HG02798 (cell line): ENCODE results near the gene GABRR2.
A peak's percentile ranks its signal among the peaks of the same experiment; 100 is the strongest.
"Not testable (repeated sequence)": the region's sequence is repeated elsewhere in the genome, so short reads cannot be mapped to it uniquely, and the experiment has no call there.

ENCODE experiments used
- ATAC-seq: cut with Tn5 transposase; IDR thresholded peaks from one replicate; pipeline ENCODE4 v1.9.1; 2021; ENCODE audit warnings: mild to moderate bottlenecking; ENCODE audit not compliant: unreplicated experiment, poor library complexity

Gene GABRR2

DNA sequence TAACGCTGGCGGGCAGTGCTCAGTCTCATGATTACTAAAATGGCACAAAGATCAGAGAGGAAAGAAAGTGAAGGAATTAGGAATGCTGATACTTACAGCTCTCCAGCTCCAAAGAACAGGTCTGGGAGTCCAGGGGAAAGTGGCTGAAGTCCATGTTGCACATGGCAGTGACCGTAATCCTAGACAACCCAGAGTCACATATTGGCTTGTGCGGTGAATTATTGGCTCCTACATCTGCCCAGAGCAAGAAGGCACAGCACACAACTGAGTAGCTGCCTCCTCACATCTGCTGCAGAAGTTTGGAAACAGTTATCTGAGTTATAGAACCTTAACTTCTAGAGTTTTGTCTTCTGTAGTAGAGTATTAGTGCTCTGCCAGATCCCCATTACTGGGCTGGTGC lies 47.2 kb downstream of the GABRR2 start:
- no peak for ATAC-seq

DNA sequence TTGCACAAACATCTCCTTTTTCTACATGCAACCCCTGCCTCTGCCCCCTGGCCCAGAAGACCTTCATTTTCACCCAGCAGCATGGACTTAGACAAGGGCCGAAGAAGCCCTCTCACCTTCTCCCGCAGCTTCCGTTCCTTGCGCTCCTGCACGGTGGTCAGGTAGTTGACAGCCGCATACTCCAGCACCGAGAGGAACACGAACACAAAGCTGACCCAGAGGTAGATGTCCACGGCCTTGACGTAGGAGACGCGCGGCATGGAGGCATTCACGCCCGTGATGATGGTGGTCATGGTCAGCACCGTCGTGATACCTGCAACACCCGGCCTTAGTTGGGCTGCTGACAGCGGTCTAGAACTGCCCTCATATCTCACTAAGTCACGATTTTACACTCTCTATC lies 50.8 kb downstream of the GABRR2 start:
- ATAC-seq, result no peak

DNA sequence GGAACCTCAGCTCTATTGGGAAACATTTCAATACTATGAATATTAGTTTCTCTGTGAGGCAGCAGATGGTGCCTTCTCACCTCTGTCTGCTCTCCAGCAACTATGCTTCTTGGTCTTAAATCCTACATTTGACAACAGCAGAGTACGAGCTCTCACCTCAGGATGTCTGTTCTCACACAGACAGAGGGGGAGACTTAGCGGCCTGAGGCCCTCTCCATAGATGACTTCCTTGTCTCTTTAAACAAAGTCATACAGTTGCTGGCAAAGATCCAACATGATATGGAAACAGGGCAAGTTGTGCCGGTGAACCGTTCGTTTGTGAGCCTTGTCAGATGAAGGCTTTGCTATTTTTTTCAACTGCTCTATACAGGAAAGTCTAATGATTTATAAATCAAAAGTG lies 54.3 kb downstream of the GABRR2 start:
- ATAC-seq, result no peak

DNA sequence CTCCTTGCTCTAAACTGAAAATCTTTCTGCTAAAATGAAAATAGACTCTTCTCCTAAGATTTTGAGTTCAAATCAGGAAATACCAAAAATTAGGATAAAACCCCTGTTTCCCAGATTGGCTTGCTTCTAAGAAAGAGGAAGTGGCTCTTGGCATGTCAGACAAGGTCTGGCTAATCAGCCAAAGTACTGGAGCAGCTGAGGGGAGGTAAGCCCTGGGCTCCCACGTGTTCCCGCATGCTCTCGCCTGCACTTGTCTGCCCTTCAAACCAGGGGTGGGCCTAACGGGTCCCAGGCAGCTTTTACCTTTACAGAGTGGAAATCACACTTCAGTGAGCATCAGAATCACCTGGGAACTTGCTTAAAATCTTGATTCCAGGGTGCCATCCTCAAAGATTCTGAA lies 54.8 kb downstream of the GABRR2 start:
- ATAC-seq, result no peak

DNA sequence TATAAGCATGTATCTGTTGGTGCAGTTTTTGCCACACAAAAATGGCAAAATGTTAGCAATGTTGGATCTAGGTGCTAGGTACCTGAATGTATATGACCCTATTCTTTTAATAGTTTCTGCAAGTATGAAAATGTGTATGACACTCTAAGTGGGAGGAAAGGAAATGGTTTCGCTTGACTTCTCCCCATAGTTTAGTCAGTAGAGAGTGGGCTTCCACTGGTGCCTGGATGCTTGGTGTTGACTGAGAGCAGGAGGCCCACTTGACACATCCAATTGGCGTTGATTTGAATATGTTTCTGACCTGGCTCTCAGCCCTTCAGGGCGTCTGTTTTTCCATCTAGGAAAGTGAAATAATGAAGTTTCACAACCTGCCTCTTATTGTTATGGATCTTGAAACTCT lies 56.2 kb downstream of the GABRR2 start:
- no peak for ATAC-seq

DNA sequence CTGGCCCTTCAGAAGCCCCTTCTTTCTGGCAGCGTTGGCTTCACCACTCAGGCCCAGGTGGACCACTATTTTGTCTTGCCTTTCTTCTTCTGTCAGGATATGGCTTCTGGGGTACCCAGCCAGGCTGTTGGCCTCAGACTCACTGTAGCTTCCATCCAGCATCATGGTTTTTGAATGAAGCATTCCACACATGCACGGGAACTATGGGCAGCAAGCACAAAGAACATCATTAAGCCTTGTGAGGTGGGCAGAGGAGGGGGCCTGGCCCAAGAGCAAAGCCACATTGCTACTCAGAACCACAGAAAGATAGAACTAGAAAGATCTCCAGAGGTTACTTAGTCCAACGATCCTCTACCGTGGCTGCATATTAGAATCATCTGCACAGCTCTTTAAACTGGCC lies 57.3 kb downstream of the GABRR2 start:
- ATAC-seq, result no peak

DNA sequence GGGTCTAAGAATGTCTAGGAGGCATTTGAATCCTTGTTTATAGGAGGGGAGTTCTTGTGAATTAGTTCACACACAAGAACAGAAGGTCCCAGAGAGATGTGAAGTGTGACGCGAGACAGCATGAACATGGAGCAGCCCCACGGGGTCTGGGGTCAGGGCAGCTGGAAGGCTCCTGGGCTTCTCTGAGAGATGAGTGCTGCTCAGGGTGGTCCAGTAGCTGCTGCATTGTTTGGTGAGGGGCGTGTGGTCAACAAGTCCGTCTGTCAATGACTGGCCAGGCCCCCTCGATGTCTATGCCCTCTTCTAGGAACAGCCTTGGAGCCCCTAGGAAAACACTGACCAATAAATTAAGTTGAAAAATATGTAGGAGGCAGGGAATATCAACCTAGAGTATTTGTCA lies 57.8 kb downstream of the GABRR2 start:
- no peak for ATAC-seq

DNA sequence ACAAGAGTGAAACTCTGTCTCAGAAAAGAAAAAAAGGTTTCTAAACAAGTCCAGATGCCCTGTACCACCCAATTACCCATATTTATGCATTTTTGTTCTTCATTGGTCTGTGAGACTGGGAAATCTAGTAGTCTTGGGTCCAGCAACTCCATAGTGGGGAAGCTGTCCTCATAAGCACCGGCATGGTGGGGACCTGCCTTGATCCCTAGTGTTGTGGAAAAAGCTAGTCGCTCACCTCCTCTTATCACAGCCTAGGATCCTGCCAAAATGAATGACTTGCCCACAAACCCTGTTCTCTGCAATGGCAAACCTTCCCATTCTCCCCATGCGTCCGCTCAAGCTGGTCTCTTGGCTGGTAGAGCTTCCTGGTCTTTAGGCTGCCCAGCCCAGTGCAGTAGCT lies 59.7 kb downstream of the GABRR2 start:
- ATAC-seq, result no peak

DNA sequence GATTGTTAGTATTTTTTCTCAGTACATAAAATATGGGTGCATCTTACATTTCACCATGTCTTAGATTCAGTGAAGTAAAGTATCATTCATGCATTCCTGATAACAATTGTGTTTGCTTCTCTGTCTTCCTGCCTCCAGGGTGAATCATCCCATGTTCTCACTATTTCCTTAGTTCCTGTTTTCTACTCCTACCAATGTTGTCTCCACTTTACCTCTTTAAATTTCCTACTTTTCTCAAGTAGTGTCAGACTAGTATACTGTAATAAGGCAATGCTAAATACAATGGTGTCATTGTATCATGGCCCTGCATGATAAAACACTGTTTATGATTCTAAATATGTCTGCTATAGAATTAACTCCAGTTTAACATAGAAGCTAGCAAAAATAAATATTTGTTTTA lies 60.5 kb downstream of the GABRR2 start:
- ATAC-seq, result no peak

DNA sequence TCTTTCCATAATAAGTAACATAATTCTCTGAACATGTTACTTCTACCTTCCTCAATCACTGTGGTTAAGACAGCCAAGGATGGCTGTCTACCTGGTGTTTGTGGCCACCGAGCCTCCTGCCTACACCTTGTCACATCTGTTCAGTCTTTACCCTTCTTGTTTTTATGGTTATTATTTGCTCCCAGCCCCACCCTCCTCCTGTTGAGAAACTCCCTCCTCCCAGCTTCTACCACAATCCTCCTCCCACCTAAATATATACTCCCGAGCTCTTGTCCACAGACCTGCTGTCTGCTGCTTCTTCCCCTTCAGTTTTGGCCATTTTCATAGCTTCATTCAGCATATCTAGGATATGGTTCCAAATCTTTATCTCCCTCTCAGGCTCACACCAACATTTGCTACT lies 62.2 kb downstream of the GABRR2 start:
- ATAC-seq, result no peak

DNA sequence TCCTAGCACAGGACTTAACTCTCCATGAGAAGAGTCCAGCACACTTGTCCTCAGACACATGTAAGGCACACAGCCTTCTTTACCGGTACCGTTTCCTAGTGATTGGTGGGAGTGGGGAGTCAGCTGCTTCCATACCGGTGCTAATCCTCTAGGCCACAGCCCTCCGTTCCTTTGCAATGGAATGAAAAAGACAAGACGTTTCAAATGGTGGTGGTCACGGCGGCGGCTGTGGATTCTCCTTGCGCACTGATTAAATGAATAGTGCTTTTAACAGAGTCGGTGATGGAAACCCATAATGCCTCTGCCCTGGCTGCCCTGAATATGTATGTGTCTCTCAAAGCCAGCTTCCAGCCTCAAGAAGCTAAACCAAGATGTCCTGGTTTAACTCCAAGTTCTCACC lies 63.1 kb downstream of the GABRR2 start:
- no peak for ATAC-seq

DNA sequence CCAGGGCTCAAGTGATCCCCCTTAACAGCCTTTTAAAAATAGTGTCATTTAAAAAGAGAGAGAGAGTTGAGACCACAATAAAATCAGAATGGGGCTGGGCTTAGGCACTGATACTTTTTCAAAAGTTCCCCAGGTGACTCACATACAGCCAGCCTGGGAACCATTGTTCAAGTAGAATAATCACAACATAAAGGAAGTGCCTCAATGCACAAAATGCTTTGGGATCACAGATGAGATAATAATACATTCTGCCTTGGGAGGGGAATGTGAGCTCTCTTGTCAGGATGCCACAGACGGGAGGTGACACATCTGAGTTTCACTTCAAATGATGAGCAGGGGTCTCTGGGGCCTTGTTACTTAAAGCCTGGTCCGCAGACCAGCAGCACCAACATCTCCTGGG lies 63.9 kb downstream of the GABRR2 start:
- ATAC-seq, result no peak

DNA sequence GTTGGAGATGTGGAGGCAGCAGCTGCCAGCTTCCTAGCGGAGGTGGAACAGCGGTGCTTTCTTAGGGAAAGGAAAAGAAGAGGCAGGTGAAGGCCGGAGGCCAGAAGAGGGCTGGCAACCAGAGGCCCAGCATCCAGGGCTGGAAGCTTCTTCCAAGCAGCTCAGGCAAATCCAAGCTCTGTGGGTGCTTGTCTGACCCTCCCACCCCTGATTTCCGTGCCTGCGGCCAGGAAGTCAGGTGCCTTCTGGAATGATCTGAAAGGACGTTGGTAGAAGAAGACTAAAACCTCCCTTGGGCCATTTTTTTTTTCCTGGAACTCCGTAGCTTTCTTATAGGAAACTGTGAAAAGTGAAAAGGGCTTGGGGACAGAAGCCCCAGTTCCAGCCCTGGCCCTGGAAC lies 64.9 kb downstream of the GABRR2 start:
- ATAC-seq, result no peak

DNA sequence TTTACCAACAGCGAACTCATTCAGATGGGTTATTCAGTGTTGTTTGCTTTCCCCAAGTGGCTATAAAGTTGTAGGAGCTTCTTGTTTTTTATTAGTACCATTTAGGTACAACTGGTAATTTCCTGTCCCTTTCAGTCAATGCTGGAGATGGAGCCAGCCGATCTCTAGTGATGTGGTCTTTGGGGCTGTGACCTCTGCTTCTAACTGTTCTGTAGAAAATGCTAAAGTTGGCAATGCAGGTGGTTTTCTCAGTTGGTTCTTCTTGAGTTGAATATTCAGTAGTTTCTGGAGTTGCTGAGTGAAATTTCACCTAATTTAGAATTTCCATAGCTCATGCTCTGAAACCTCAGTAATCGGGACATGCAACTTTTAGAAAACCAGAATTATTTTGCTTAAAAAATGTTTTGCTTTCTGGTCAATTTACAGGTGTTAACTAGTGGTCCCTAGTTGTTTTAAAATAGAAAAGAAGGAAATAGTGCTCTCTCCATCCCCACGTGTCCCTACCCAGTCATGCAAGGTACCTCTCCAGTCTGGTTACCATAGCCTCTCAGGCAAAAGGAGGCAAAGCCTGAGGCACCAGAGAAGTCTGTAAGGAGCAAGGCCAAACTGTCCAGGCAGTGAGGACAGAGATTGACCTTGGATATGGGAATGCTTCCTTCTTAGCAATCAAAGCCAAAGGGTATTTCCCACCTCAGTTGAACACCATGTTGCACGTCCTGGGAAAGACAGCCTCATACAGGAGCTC lies 70.7 kb downstream of the GABRR2 start:
- ATAC-seq, result peak; percentile 63

DNA sequence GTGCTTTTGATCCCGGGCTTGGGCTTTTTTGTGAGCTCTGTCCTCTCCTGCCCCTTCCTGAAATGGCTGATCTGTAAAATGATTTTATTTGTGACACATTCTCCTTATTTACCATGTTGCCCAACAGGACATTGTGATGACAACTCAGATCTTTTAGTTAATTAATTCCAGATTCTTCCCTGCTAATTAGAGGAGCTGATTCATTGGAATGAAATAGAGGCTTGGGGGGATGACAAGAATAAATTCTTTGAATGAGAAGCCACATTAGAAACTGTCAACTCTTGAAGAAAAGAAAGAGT lies 71.8 kb downstream of the GABRR2 start:
- no peak for ATAC-seq

DNA sequence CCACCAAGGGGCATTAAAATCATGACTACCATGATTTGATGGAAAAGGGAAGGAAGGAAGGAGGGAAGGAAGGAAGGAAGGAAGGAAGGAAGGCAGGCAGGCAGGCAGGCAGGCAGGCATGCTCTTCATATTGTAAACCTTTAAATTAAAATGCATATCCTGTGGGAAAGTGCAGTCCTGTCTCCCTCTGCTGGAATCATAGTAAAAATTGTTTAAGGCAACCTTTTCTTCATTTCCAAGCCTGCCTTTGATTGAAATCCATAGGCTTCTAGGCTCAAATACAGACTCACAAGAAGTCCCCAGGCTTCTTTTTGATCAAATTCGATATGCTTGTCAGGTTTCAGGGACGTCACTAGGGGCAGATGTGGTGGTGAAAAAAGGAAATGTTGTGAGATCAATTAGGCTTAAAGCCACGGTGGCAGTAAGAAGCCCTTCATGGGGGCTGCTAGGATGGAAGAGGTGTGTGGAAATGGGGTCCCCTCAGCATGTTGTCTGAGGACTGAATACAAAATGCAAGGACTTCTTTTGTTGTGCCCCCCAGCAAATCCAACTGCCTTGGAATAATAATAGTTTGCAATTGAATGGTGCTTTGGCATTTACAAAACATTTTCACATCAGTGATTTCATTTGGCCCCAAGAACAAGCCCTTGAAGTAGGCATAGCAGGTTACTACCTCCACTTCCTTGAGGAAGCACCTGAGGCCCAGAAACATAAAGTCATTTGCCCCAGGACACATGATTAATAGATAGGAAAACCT lies 72.3 kb downstream of the GABRR2 start:
- ATAC-seq, result no peak

DNA sequence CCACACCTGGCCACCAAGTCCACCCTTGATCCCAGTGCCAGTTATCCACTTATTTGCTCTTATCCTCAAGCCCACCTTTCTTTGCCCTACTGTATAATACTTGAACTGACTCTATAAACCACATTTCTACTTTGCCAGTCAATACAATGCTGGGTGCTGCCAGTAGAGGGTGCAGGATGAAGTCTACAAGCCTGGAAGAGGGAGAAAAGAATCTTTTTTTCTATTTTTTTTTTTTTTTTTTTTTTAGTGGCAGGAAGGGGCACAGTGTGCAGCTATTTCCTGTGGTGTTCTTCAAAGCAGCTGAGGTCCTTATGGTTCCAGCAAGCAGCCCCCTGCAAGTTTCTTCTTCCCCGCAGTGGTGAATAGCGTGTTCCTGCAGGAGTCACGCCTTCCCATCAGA lies 75.8 kb downstream of the GABRR2 start:
- no peak for ATAC-seq

DNA sequence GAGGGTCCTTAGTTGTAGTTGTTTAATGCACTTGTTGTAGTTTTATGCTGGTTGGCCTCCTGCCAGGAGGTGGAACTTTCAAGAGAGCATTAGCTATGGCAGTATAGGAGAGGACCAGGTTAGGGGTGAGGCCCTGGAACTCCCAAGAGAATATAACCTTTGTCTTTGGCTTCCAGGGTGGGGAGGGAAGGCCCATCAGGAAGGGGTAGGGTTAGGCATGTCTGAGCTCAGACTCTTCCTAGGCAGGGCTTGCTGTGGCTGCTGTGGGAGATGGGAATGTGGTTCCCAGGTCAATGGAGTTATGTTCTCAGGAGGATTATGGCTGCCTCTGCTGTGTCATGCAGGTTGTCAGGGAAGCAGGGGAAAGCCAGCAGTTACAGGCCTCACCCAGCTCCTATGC lies 77.9 kb downstream of the GABRR2 start:
- no peak for ATAC-seq

DNA sequence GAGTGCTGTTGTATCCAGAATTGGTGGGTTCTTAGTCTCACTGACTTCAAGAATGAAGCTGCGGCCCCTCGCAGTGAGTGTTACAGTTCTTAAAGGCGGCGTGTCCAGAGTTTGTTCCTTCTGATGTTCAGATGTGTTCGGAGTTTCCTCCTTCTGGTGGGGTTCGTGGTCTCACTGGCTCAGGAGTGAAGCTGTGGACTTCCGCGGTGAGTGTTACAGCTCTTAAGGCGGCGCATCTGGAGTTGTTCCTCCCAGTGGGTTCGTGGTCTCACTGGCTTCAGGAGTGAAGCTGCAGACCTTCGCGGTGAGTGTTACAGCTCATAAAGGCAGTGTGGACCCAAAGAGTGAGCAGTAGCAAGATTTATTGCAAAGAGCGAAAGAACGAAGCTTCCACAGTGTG lies 81.5 kb downstream of the GABRR2 start:
- not testable (repeated sequence) for ATAC-seq

DNA sequence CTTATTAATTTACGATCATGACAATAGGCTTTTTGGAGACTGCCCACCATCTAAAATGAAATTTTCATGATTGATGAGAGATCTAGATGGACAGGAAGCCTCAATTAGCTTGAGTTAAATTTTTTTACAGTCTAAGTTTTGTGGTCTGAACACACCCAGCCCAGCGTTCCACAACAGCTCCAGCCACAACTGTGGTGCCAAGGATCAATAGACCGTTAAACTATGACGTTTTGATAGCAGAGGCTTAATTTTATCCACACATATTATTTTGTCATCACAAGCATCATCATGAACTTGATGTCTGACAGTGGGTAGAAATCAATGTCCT lies 92.4 kb downstream of the GABRR2 start:
- no peak for ATAC-seq

DNA sequence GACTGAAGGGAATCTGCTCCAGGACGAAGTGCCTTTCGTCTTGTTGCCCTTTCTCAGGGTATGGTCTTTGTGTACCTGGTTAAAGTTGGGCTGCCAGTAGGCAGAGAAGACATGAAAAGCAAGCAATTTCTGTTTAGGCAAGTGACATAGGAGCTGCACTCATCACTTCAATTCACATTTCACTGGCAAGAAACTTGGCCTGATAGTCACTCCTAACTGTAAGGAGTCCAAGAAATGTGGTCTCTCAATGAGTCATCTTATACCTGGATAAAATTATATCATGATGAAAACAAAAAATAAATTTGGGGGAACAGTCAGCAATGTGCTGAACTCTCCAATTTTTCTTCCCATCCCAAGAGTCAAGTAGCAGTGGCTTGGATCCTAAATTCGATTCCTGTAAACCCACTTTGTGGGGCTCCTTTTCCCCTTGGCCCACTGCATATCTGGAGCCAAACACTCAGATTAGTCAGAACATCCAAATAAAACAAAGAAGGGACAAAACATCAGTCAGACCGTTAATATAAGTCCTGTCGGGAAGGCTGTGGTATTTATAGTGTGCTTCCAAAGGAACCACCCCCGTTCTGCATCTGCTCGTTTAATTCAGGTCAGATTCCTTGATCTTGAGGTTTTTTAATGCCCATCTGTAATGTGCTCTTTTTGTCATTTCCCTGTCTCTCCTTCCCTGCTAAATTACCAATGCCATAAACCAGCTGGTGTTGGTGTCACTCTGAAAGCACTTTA lies 93.0 kb downstream of the GABRR2 start:
- no peak for ATAC-seq

DNA sequence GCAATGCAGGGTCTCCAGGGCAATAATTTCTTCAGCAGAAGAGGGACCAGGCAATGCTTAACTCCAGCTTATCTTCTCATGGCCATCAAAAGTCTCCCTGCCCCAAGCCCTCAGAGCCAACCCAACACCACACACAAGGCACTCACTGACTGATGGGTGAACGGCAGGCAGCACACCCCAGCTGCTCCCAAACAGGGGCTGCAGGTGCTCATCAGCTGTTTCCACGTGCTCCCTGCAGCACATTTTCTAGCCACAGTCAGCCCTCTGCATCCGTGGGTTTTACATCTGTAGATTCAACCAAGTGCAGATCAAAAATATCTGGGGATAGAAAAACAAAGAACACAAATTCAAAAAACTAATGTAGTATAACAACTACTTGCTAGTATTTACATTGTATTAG lies 94.0 kb downstream of the GABRR2 start:
- no peak for ATAC-seq
